GM12891 (cell line): ENCODE results near the gene ERVW-1.

ENCODE experiments used
- PAX5 ChIP-seq: IDR thresholded peaks from 2 replicates; pipeline ENCODE4 v1.6.1; 2011; ENCODE audit warnings: low read length, moderate library complexity, mild to moderate bottlenecking; ENCODE audit not compliant: insufficient read depth, severe bottlenecking
- POLR2A ChIP-seq: IDR thresholded peaks from 2 replicates; pipeline ENCODE4 v1.6.1; 2011; ENCODE audit warnings: low read depth, low read length, control low read depth
- POLR2AphosphoS5 ChIP-seq: IDR thresholded peaks from 2 replicates; pipeline ENCODE4 v1.6.1; 2011; ENCODE audit warnings: low read depth, low read length, control low read depth
- POU2F2 ChIP-seq: IDR thresholded peaks from 2 replicates; pipeline ENCODE4 v1.6.1; 2011; ENCODE audit warnings: low read depth, mild to moderate bottlenecking, control low read depth, low read length, moderate library complexity
- SPI1 ChIP-seq: IDR thresholded peaks from 2 replicates; pipeline ENCODE4 v1.6.1; 2011; ENCODE audit warnings: low read depth, low read length, control low read depth
- TAF1 ChIP-seq: IDR thresholded peaks from 2 replicates; pipeline ENCODE4 v1.6.1; 2011; ENCODE audit warnings: low read depth, low read length, control low read depth

GRCh38 chr7:92446869-92447344, 30.8 kb downstream of the ERVW-1 start:
- no peak for TF ChIP-seq TAF1
- TF ChIP-seq POLR2A: no peak
- no peak for TF ChIP-seq POLR2AphosphoS5
- no peak for TF ChIP-seq PAX5
- TF ChIP-seq SPI1: no peak
- TF ChIP-seq POU2F2: no peak
